ENCODE data around the gene HSD17B3.

DNA sequence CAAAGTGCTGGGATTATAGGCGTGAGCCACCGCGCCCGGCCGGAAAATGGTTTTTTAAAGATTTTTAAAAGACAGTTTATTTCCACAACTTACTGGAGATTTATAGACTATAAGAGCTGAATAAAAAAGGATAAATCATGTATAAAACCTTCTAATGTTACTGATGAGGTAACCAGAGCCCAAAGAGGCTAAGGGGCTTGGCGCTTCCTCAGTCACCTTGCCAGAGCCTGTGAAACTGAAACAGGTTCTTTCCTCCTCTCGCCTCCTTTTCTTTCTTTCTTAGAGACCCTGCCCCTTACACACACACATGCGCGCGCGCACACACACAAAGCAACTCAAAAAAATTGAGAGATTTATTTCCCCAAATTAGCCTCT is 69.8 kb downstream of the HSD17B3 start:
- TF ChIP-seq, protein P1, sequence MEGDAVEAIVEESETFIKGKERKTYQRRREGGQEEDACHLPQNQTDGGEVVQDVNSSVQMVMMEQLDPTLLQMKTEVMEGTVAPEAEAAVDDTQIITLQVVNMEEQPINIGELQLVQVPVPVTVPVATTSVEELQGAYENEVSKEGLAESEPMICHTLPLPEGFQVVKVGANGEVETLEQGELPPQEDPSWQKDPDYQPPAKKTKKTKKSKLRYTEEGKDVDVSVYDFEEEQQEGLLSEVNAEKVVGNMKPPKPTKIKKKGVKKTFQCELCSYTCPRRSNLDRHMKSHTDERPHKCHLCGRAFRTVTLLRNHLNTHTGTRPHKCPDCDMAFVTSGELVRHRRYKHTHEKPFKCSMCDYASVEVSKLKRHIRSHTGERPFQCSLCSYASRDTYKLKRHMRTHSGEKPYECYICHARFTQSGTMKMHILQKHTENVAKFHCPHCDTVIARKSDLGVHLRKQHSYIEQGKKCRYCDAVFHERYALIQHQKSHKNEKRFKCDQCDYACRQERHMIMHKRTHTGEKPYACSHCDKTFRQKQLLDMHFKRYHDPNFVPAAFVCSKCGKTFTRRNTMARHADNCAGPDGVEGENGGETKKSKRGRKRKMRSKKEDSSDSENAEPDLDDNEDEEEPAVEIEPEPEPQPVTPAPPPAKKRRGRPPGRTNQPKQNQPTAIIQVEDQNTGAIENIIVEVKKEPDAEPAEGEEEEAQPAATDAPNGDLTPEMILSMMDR (IDR thresholded peaks at IDR 0.05; ENCODE audit: extremely low read depth in 1 of 2, insufficient read depth in 1 of 2, low read depth in 1 of 2, low read length in 2 of 2) = no peak
- TF ChIP-seq EZH2 (IDR thresholded peaks at IDR 0.05; ENCODE audit: borderline replicate concordance, low read depth, low read length, severe bottlenecking) (no peak), POLR2A (IDR thresholded peaks at IDR 0.05; ENCODE audit: low read depth, low read length) (no peak), JUN (IDR thresholded peaks at IDR 0.05; ENCODE audit: borderline replicate concordance, insufficient read depth, insufficient read length, low read depth) (no peak), FOS (IDR thresholded peaks at IDR 0.05; ENCODE audit: borderline replicate concordance, insufficient read depth, low read length) (no peak)

Measured in endothelial cell of umbilical vein (primary cell).